GM19455 (cell line): ENCODE results near the gene ALDH1A2.

Source experiments
- ATAC-seq: cut with Tn5 transposase; IDR thresholded peaks from one replicate; pipeline ENCODE4 v1.9.1; 2021; ENCODE audit not compliant: unreplicated experiment

The ALDH1A2 gene

DNA sequence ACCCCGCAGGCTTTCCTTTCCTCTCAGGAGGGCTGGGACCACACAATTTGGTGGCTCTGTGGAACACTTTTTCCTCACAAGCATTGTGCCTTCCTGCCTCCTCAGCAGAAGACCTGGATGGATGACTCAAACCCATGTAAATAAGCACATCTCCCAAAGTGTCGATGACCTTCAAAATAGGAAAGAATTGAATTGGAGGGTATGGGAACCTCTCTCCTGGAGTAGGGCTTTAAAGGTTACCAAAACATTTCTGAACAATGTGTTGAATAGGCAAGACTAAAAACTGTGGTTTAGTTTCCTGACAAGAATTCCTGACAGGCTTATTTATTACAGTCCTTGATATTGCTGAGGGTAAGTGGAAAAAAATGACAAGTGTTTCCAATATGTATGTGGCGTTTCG lies 118.2 kb downstream of the ALDH1A2 start:
- no peak for ATAC-seq

DNA sequence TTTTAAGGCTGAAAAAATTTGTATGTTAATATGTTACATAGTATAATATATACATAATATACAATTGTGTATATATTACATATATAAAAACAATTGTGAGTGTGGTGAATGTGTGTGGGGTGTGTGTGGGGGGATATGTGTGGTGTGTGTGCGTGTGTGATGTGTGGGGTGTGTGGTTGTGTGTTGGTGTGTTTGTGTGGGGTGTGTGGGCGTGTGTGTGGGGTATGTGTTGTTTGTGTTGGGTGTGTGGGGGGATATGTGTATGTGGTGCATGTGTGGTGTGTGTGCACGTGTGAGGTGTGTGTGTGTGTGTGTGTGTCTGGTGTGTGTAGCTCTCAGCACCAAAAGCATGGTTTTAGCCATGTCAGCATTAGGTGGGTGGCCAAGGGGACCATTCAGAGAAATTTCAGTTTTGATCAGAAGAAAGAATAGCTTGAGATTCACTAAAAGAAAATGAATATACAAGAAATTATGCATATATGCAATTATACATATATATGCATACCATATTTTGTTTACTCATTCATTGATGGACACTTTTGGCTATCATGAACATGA lies 118.9 kb downstream of the ALDH1A2 start:
- ATAC-seq, result no peak

DNA sequence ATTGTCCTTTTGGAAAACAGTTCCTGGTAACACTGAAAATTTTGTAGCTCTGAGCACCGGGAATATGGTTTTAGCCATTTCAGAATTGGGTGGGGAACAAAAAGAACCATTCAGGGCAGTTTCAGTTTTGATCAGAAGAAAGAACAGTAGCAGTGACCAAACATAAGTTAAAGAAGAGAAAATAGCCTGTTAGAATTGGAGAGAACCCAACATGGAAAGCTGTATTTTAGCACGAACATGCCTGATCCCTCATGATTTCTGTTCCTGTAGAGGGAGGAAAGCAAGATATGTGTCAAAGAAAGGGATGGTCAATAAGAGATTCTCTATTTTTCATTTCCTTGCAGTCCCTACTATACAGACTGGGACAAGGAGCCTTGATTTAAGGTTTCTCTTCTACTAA lies 119.9 kb downstream of the ALDH1A2 start:
- ATAC-seq, result no peak

DNA sequence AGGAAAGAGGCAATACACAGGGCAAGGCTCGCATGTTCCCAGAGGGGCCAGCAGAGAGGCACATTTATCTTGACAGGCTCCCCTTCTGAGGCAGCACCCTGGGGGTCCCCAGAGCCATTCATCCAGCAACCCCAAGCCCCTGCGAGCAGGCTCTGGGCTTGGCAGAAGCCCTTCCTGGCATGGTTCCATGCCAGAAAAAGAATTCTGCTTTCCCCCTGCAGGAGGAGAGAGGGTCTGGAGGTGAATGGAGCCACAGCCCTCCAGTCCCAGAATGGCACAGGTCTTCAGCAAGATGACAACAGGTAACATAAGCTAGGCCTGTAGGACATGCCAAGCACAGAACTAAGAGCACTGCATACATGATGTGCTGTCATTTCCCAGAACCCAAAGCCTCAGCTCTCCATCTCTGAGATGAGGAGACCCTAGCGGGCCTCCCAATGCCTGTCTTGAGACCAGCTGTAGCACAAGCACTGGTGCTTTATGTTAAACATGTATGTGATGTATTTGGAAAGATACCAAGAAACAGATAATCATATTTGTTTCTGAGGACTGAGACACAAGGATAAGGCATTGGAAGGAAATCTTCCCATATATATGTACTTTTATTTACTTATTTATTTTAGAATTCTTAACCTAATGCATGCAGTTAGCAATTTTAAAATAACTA lies 121.6 kb downstream of the ALDH1A2 start:
- no peak for ATAC-seq

DNA sequence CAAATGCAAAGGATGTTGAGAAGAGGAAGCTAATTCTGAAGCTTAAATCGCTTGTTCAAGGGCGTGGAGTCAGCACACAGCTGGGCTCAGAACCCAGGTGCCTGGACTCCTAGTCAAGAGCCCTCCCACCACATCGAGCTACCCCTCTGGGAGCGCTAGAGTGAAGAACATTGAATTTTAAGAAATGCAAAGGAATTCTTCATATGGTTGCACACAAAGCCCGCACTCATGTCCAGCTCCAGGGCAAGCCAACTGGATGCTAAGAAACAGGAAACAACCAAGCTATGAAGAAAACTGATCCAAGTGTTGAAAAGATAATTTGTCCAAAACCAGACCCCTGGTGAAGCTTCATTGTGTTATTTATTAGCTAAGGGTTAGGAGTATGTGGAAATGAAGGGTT lies 122.3 kb downstream of the ALDH1A2 start:
- no peak for ATAC-seq

DNA sequence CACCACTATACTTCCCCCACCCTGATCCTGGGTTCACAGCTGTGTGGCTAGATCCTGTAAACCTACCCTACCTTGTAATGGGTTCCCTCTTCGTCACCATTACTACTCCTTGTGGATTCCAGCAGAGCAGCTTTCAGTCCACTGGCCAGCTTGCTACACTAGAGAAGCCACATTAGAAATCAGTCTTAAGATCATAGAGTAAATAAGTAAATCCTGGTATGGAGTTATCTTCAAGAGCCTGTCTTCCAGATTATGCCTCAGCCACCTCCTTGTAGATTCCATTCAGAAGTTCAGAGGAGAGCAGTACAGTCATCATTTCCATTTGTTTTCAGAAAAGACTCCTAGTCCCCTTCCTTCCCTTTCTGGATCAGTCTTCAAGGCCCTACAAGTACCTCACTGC lies 123.7 kb downstream of the ALDH1A2 start:
- no peak for ATAC-seq

DNA sequence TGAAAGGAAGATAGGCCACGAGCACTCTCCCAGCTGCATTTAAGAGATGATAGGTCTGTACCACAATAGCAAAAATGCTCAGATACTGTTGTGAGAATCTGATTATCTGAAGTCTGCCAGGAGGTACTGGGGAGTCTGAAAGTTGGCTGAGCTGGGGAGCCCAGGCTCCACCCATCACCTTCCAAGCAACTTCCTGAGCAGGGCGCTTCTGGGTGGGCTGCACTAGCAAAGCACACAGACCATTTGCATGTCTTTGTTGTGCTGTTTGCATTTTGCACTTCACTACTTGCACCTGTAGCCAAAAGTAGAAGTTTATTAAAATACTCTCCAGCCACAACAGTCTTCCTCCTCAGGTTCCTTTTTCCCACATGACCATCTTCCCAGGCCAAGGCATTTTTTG lies 133.2 kb downstream of the ALDH1A2 start:
- no peak for ATAC-seq

DNA sequence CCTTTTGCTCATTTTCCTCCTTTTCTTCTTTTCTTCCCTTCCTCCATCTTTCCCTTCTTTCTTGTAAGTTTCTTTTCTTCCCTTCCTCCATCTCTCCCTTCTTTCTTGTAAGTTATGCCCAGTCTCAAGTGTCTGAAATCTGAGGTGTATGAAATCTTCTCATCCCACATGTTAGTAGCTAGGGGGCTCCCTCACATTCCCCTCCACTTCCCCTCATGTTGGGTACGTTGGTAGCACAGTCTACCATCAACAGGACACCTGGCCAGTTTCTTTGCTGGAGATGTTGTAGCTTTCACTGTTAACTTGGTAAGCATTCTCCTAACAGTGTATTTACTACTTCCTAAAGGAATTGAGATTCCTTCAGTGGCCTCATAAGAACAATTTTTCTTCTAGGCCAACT lies 133.9 kb downstream of the ALDH1A2 start:
- ATAC-seq, result no peak

DNA sequence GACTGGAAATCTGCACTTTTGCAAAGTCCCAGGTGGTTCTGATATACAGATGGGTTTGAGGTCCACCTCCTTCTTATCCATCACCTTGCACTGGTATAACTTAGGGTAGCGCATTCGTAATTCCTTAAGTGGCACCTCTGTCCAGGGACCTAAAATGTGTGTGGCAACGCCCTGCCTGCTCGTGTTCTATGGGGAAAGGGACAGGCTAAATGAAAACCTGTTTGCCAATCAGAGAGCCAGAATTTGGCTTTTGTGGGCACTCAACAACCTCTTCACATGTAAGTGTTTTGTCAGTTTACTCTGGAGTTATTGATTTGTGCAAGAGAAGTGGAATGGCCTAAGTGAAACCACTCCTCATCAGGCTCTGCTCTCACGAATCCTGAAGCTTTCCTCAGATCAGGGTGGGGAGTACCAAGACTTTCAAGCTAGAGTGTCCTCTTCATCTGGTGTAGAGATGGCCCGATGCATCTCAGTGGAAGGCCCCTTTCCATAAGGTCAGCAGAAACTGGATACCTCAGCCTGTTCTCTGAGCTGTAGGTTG lies 138.3 kb downstream of the ALDH1A2 start:
- no peak for ATAC-seq

DNA sequence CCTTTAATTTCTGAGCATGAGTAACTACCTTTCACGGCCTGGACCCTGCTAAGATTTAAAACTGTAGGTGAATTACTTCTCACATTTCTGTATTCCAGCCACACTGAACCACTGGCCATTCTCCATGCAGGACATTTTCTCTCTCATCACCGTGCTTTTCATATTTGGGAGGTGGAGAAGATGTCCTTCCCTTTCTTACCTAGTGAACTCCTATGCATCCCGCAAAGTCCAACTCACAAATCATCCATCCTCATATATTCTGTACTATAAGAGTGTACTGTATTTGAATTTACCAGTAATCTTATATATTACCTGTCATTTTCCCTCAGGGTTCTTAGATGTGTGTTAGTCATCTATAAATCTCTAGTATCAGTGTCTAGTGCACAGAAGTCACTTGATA lies 139.9 kb downstream of the ALDH1A2 start:
- no peak for ATAC-seq

DNA sequence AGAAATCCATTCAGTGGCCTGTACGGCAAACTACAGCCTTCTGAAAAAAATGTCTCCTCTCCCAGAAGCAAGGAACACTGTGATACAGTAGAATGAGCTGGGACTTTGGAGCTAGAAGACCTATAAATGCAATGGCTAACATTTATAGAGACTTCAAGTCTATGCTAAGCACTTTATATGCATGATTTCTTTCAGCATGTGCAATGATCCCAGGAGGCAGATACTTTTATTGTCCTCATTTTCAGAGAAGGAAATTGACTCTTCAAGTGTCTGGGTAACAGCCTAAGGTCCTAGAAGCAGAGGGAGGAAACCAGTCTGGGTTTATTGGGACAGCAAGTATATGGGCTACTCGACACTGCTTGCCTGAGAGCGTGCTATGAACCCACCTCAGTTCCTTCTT lies 140.9 kb downstream of the ALDH1A2 start:
- ATAC-seq, result no peak

DNA sequence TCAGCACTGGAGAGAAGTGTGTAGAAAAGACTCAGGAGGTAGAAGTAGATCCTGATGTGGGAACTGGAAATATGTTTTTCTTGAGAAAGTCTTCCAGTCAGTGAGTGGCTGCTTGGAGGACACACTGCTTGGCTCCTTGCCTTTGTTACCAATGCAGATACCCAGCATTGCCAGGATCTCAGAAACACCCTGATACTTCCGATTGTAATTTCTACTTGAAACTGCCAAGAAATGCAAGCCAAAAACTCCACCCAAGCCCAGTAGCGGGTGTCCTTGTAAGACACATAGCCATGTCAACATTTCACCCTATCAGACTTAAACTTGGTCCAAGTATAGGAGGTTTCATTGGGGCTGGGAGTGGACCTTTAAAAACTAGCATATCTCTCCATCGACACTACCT lies 141.8 kb downstream of the ALDH1A2 start:
- no peak for ATAC-seq

DNA sequence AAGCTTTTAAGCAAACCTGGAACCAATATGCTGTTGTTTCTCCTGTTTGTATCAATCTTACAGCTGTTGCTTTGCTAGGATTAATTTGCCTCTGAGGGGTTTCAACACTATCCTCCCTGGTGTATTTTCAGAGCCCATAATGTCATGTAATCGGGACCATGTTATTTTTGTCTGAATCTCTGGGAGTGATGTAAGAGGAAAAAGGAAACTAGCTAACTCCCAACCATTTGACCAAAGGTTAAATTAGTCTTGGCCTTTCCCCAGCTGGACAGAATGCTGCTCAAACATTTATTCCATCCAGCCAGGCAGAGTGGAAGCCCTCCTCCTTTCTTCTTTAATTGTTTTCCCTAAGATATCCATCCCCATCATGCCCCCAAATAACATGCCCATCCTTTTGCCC lies 142.2 kb downstream of the ALDH1A2 start:
- ATAC-seq, result no peak

DNA sequence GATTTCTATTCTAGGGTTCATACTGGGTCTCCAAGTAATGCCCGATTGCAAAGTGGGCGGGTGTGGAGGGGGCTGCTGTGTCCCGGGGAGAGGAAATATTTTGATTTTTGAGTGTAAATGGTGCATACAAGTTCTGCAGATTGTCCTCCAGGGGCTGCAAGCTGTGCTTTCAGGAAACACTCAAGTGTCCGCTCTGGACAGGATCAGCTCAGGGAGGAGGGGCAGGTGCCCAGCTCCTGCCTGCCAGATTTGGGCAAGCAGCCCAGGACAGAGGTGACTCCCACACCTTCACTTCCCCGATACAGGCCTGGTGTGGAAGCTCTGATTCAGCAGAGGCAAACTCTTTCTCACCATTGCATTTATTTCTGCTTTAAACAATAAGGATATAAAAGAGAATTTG lies 142.7 kb downstream of the ALDH1A2 start:
- ATAC-seq, result no peak

DNA sequence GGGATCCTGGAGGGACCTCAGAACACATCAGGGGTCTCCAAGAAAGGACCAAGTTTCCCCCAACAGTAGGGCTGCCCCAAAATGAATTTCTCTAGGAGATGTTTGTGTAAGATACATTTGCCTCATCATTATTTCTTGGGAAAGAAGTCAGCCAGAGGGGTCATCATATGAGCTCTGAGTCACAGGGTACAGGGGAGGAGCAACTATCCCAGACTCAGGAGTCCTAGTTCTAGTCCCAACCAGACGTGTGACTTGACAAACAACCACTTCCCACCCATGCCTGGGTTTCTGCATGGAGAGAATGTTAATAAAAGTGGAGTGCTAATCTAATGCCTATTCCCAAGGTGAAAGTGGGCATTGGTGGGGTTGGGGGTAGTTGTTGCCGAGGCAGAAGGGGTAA lies 144.1 kb downstream of the ALDH1A2 start:
- ATAC-seq, result no peak

DNA sequence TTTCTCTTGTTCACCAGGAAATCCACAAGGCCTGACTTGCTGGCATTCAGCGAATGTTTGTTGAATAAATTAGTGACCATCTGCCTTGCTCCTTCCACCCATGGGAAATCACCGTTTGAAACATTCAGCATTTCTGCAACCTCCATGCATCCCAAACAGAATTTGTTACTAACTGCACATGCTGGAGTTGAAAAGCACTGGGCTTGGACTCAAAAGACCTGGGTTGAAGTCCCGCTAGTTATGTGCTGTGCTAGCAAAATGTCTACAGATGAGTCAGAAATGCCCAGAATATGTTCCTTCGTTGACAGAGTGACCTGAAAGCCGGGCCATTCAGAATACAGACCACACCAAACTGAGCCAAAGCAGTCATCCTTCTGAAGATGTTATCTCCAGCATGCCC lies 144.6 kb downstream of the ALDH1A2 start:
- ATAC-seq, result no peak

DNA sequence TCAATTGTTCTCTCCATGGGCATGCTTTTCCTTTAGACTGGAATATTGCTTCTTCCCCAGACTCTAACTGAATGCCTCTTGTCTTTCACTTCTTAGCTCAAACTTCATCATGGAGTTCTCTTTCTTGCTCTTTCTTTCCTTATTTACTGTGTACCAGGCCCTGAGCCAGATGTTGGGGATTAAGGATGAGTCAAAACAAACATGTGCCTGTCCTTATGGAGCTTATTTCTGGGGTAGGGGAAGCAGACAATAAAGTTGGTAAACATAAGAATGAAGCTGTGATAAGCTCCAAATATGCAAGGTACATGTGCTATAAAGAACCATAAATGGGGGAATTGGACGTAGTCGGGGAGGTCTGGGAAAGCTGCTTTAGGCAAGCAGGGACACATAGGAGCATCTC lies 145.8 kb downstream of the ALDH1A2 start:
- ATAC-seq, result no peak

DNA sequence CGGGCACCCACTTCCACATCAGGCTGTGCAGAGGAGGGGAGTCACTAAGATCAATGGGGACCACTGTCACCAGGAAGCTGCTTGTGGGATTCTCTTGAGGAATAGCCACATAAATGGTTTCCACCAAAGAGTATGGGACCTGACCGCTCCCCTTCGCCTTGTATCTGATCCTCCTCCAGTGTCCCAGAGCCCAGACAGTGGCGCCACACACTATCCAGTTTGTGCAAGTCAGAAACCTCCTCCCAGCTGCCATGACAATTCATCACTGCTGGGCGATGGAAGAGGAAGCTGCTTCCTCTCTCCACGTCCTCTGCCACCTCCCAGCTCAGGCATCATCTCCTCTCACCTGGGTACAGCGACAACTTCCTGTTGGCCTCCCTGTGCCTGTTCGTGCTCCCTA lies 147.5 kb downstream of the ALDH1A2 start:
- ATAC-seq, result no peak

DNA sequence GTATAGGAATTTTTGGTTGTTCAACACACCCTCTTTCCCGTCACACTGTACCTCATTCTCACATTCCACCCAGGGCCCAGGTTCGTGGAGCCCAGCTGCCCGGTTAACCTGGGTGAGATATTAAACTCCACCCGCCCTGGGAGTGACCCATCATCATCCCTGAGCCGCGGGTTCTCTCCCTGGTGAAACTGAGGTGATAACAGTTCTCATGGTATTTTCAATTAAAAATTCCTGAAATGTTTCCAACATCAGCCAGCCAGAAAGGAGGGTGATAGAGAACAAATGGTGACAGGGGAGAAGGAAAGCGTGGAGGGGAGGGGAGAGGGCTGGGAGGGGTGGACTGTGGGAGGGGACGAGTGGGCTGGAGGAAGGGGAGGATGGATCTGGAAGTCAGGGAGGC lies 148.8 kb downstream of the ALDH1A2 start:
- no peak for ATAC-seq

DNA sequence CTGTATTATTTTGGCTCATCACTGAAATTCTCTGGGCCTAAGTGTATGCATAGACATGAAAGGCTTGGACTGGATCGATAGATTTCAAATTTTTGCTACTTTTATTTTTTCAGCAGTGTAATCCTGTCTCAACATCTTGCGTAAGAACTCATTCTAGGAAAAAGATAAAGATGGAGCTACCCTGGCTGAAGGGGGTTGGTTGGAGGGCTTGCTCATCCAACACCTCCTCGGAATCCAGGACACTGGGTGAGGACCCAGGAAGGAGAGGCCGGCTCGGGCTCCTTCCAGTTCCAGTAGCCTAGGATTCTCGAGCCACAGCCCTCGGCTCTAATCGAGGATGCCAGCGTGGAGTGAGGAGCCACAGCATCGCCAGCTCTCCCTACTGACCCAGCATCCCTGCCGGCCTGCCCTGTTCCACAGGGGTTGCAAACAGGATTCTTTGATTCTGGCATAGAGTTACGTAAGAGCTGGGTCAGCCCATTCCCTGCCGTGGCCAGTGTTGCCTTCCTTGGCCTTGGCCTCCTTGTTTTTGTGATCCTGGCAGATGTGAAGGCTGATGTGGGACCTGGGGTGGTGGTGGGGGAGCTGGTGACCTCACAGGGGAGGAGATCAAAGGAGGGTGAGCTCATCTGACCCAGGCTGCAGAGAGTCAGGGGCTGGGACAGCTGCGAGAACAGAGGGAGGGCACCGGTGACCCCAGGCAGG lies 149.5 kb downstream of the ALDH1A2 start:
- ATAC-seq, result no peak

DNA sequence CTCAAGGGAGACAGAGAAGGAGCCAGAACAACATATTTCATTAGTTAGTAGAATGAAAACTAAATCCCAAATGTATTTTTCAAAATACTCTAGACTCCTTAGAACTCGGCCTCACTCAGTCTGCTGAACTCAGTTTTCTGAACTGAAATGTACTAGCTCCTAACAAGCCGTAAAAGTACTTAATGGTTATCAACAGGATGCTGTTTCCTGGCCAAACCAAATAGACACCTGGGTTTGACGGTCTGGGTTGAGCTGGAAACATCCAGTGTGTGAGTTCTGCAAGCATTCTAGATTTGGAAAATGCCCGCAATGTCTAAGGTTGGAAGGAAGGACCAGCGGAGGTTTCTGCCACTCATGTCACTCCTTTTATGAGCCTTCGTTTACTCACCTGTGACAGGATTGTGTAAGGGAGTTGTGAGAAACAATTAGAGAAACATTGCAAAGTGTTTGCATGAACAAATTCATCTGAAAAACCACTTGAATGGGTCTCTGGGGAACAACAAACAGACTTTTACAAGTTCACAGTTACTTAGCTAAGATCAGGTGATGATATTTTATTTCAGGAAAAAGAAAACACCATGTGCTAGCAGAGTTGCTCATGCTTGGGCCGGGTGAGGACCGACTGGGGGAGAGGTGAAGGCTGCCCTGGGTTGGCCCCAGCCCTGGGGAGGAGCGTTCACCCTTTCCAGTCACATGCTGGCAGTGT lies 151.0 kb downstream of the ALDH1A2 start:
- no peak for ATAC-seq

DNA sequence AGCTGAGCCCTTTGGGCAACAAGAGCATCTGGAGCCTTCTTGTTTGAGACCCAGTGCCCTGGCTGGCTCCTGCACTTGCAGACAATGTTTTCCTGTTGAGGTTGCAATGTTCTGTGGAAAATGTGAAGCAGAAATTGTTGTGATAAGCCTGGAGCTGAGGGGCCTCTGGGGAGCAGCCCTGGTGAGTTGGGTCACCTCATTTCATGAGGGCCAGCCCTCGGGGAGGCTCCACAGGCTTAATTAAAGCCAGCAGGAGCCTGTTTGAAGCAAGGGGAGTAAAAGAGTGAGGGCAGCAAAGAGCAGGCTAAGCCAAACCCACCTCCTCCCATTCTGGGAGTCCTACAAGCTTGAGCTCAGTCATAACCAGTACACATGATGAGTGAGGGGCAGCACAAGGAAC lies 154.3 kb downstream of the ALDH1A2 start:
- no peak for ATAC-seq
